HG02885 (cell line): Measurements from ENCODE around the gene ZFYVE26.

Experiments
- ATAC-seq: cut with Tn5 transposase; IDR thresholded peaks from one replicate; pipeline ENCODE4 v1.9.1; 2021; ENCODE audit warnings: mild to moderate bottlenecking; ENCODE audit not compliant: unreplicated experiment, poor library complexity

The ZFYVE26 gene

GRCh38 chr14:67817750-67818438 lies 1.5 kb upstream of the ZFYVE26 start:
- no peak for ATAC-seq

- no peak for ATAC-seq
These were observed 691 bp downstream of the ZFYVE26 start for GRCh38 chr14:67815573-67816225.

- ATAC-seq, result no peak
These were observed 1.6 kb downstream of the ZFYVE26 start for GRCh38 chr14:67814821-67815220.

GRCh38 chr14:67806246-67806645 lies 10.1 kb downstream of the ZFYVE26 start:
- no peak for ATAC-seq

- no peak for ATAC-seq
These were observed 15.6 kb downstream of the ZFYVE26 start for GRCh38 chr14:67800743-67801142.

- no peak for ATAC-seq
These were observed 17.7 kb downstream of the ZFYVE26 start for GRCh38 chr14:67798731-67799130.

GRCh38 chr14:67787673-67788072 lies 28.7 kb downstream of the ZFYVE26 start:
- ATAC-seq, result no peak

GRCh38 chr14:67785270-67786109 lies 30.9 kb downstream of the ZFYVE26 start:
- no peak for ATAC-seq

GRCh38 chr14:67784244-67784823 lies 32.1 kb downstream of the ZFYVE26 start:
- ATAC-seq, result no peak

- ATAC-seq, result no peak
These were observed 34.3 kb downstream of the ZFYVE26 start for GRCh38 chr14:67782090-67782489.

- ATAC-seq, result no peak
These were observed 37.6 kb downstream of the ZFYVE26 start for GRCh38 chr14:67778792-67779191.

- no peak for ATAC-seq
These were observed 39.6 kb downstream of the ZFYVE26 start for GRCh38 chr14:67776653-67777322.

- ATAC-seq, result no peak
These were observed 42.5 kb downstream of the ZFYVE26 start for GRCh38 chr14:67773844-67774377.

- no peak for ATAC-seq
These were observed 48.2 kb downstream of the ZFYVE26 start for GRCh38 chr14:67768219-67768618.

- ATAC-seq, result no peak
These were observed 50.2 kb downstream of the ZFYVE26 start for GRCh38 chr14:67766035-67766680.

- ATAC-seq, result no peak
These were observed 51.1 kb downstream of the ZFYVE26 start for GRCh38 chr14:67765192-67765834.

- no peak for ATAC-seq
These were observed 51.9 kb downstream of the ZFYVE26 start for GRCh38 chr14:67764496-67764895.

GRCh38 chr14:67763158-67763822 lies 53.1 kb downstream of the ZFYVE26 start:
- no peak for ATAC-seq

GRCh38 chr14:67762051-67762450 lies 54.3 kb downstream of the ZFYVE26 start:
- no peak for ATAC-seq
